ENCODE results near the gene BRMS1L. TPM values are rescaled to one million over a fixed set of nuclear protein-coding genes. Genes with fewer than 3 reads are reported as not detected.

BRMS1L gene
- total and polyA plus RNA-seq, 2 donors (not counting 3 experiments of a cell fraction or from before 2014, with no cell fraction given) = 4.0 to 7.7 TPM

DNA sequence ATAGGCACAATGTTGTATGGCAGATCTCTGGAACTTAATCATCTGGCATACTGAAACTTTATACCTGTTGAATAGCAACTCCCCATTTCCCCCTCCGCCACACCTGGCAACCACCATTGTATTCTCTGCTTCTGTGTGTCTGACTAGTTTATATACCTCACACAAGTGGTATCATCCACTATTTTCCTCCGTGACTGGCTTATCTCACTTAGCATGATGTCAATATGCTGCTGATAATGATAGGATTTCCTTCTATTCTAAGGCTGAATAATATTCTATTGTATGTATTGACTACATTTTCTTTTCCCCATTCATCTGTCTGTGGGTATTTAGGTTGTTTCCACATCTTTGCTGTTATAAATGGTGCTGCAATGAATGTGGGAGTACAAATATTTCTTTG is 21.5 kb downstream of the BRMS1L start:
- Histone ChIP-seq H3K9ac (replicated peaks; ENCODE audit: extremely low read depth, insufficient read depth, low read length) (no peak overlapping the region), H3K9me1 (replicated peaks; ENCODE audit: control insufficient read depth, extremely low read depth, insufficient read depth, low read length) (no peaks in the 10 kb centered on the region), H3K79me2 (ENCODE audit: control insufficient read depth, insufficient read depth, low read length) (no peaks in the 10 kb centered on the region), H3K27ac (ENCODE audit: insufficient read depth, low read depth, low read length) (no peak overlapping the region), H3K4me1 (ENCODE audit: control insufficient read depth, extremely low read depth, insufficient read depth, low read length) (no peaks in the 10 kb centered on the region), H2AFZ (ENCODE audit: low read depth, low read length) (no peak overlapping the region), H3K36me3 (ENCODE audit: control insufficient read depth in 2 of 2, extremely low read depth in 1 of 2, insufficient read depth in 2 of 2, low read length in 2 of 2) (peaks cover 0 to 4% of the 10 kb centered on the region in 2 experiments), H3K4me3 (replicated peaks in 1 of 3; ENCODE audit: insufficient read depth in 1 of 3, low read depth in 1 of 3, low read length in 3 of 3) (no peak overlapping the region), H3K4me2 (ENCODE audit: insufficient read depth, low read length) (no peak overlapping the region), H3K9me3 (replicated peaks; ENCODE audit: control insufficient read depth, insufficient read depth, low read length) (no peaks in the 10 kb centered on the region), H3K27me3 (ENCODE audit: control insufficient read depth in 2 of 2, insufficient read depth in 2 of 2, low read length in 2 of 2) (no peaks in the 10 kb centered on the region), H4K20me1 (replicated peaks; ENCODE audit: control insufficient read depth, extremely low read depth, insufficient read depth, low read length) (no peaks in the 10 kb centered on the region)
- FAIRE-seq (no peak), DNase-seq (ENCODE audit: low read depth, low spot score) (peak; percentile 52)
- intact Hi-C loops (cut with micrococcal nuclease) = no loop called here
- POLR2A ChIA-PET = no interaction called here
- dilution Hi-C loops (cut with MboI; ENCODE audit: extremely low pct_ligation_motif_present, low sequenced_read_pairs) = no loop called here
- CTCF ChIA-PET = no interaction called here
- TF ChIP-seq JUN (IDR thresholded peaks at IDR 0.05; ENCODE audit: borderline replicate concordance, insufficient read depth, insufficient read length, low read depth) (peak; percentile 8), EZH2 (IDR thresholded peaks at IDR 0.05; ENCODE audit: borderline replicate concordance, low read depth, low read length, severe bottlenecking) (no peak)
- no TSS peak for BruUV-seq (replicated peaks)

- dilution Hi-C loops (cut with MboI; ENCODE audit: extremely low pct_ligation_motif_present, low sequenced_read_pairs) (no loop called here), intact Hi-C loops (cut with micrococcal nuclease) (no loop called here)
- FAIRE-seq = no peak
- Histone ChIP-seq H3K4me3 (replicated peaks in 1 of 3; ENCODE audit: insufficient read depth in 1 of 3, low read depth in 1 of 3, low read length in 3 of 3) (no peak overlapping the region), H3K27me3 (ENCODE audit: control insufficient read depth in 2 of 2, insufficient read depth in 2 of 2, low read length in 2 of 2) (no peaks in the 10 kb centered on the region), H3K79me2 (ENCODE audit: control insufficient read depth, insufficient read depth, low read length) (no peaks in the 10 kb centered on the region), H3K9me1 (replicated peaks; ENCODE audit: control insufficient read depth, extremely low read depth, insufficient read depth, low read length) (no peaks in the 10 kb centered on the region), H4K20me1 (replicated peaks; ENCODE audit: control insufficient read depth, extremely low read depth, insufficient read depth, low read length) (no peaks in the 10 kb centered on the region), H3K9me3 (replicated peaks; ENCODE audit: control insufficient read depth, insufficient read depth, low read length) (no peaks in the 10 kb centered on the region), H3K36me3 (ENCODE audit: control insufficient read depth in 2 of 2, extremely low read depth in 1 of 2, insufficient read depth in 2 of 2, low read length in 2 of 2) (peaks cover 0 to 4% of the 10 kb centered on the region in 2 experiments), H3K4me1 (ENCODE audit: control insufficient read depth, extremely low read depth, insufficient read depth, low read length) (no peaks in the 10 kb centered on the region), H3K4me2 (ENCODE audit: insufficient read depth, low read length) (no peak overlapping the region), H3K9ac (replicated peaks; ENCODE audit: extremely low read depth, insufficient read depth, low read length) (no peak overlapping the region), H2AFZ (ENCODE audit: low read depth, low read length) (no peak overlapping the region), H3K27ac (ENCODE audit: insufficient read depth, low read depth, low read length) (no peak overlapping the region)
- ChIA-PET POLR2A (no interaction called here), CTCF (no interaction called here)
- no TSS peak for BruUV-seq (replicated peaks)
- no peak for TF ChIP-seq GATA2 (IDR thresholded peaks at IDR 0.05; ENCODE audit: insufficient read depth, insufficient read length, low read depth, low read length)
- no peak for TF ChIP-seq FOS (IDR thresholded peaks at IDR 0.05; ENCODE audit: borderline replicate concordance, insufficient read depth, low read length)
- TF ChIP-seq, protein P1, sequence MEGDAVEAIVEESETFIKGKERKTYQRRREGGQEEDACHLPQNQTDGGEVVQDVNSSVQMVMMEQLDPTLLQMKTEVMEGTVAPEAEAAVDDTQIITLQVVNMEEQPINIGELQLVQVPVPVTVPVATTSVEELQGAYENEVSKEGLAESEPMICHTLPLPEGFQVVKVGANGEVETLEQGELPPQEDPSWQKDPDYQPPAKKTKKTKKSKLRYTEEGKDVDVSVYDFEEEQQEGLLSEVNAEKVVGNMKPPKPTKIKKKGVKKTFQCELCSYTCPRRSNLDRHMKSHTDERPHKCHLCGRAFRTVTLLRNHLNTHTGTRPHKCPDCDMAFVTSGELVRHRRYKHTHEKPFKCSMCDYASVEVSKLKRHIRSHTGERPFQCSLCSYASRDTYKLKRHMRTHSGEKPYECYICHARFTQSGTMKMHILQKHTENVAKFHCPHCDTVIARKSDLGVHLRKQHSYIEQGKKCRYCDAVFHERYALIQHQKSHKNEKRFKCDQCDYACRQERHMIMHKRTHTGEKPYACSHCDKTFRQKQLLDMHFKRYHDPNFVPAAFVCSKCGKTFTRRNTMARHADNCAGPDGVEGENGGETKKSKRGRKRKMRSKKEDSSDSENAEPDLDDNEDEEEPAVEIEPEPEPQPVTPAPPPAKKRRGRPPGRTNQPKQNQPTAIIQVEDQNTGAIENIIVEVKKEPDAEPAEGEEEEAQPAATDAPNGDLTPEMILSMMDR (IDR thresholded peaks at IDR 0.05; ENCODE audit: extremely low read depth in 1 of 2, insufficient read depth in 1 of 2, low read depth in 1 of 2, low read length in 2 of 2) = no peak
- TF ChIP-seq MYC (IDR thresholded peaks at IDR 0.05; ENCODE audit: low read depth, low read length) = no peak
- TF ChIP-seq POLR2A (IDR thresholded peaks at IDR 0.05; ENCODE audit: low read depth, low read length) = no peak
- no peak for TF ChIP-seq EZH2 (IDR thresholded peaks at IDR 0.05; ENCODE audit: borderline replicate concordance, low read depth, low read length, severe bottlenecking)
- TF ChIP-seq, protein P2, sequence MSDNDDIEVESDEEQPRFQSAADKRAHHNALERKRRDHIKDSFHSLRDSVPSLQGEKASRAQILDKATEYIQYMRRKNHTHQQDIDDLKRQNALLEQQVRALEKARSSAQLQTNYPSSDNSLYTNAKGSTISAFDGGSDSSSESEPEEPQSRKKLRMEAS (IDR thresholded peaks at IDR 0.05; ENCODE audit: insufficient read depth, insufficient read length) = no peak
- no peak for TF ChIP-seq JUN (IDR thresholded peaks at IDR 0.05; ENCODE audit: borderline replicate concordance, insufficient read depth, insufficient read length, low read depth)
- TF ChIP-seq POLR2AphosphoS5 (IDR thresholded peaks at IDR 0.05; ENCODE audit: insufficient read depth, low read depth, low read length) = no peak
- no peak for DNase-seq (ENCODE audit: low read depth, low spot score)
Observed at GRCh38 chr14:35849122-35849521, 23.0 kb downstream of the BRMS1L start.

Data from endothelial cell of umbilical vein (primary cell).